HG03025 (cell line): ENCODE results near the gene CCDC194.
"Not testable (repeated sequence)": the region's sequence is repeated elsewhere in the genome, so short reads cannot be mapped to it uniquely, and the experiment has no call there.

Experiments
- ATAC-seq: cut with Tn5 transposase; IDR thresholded peaks from one replicate; pipeline ENCODE4 v1.9.1; 2021; ENCODE audit warnings: mild to moderate bottlenecking, moderate library complexity; ENCODE audit not compliant: unreplicated experiment, low FRiP score

CCDC194 gene

DNA sequence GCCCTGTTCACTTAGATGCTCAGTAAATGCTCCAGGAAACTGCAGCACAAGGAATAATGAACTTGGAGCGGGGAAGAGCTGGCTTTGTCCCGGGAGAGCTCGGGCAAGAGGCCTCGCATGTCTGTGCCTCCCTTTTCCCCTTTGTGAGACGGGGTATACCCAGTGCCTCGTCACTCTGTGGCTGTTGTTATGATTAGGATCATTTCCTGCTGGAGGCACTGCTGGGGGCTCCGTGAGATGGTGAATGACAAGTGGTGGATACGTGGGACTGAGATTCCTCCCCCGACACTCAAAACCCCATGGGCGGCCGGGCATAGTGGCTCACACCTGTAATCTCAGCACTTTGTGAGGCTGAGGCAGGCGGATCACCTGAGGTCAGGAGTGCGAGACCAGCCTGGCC lies 15.7 kb downstream of the CCDC194 start:
- no peak for ATAC-seq

DNA sequence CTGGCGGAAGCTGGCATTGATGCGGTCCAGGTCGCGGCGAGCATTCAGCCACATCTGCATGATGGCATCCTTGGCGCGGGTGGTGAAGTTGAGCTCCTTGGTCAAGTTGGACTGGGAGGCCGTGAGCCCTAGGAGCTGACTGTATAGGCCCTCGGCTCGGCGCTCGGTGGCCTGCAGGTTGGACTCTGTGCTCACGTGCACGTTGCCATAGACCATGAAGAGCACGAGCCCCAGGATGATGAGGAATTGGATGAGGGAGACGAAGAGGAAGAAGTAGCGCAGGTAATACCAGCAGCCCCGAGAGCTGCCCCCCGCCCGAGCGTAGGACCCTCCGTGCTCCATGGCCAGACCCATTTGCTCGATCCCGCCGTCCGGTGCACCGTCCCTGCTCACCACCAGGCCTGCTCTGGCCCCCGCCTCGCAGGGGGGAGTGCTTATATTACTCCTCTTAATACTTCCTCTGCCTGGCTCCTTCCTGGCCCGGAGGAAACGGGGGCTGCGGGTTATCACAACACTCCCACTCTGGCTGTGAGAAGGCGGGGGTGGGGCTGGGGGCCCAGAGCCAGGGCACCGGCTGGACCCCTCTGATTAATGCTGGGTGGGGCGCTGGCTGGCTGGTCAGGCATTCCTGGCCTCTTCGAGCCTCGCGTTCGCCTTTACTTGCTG lies 16.9 kb downstream of the CCDC194 start, which contains the start of gene PLVAP:
TSS of gene PLVAP (minus strand) at position 408 of the 666 bp plus-strand sequence. CDS start at position 354, 54 bp downstream.
- ATAC-seq = no peak

DNA sequence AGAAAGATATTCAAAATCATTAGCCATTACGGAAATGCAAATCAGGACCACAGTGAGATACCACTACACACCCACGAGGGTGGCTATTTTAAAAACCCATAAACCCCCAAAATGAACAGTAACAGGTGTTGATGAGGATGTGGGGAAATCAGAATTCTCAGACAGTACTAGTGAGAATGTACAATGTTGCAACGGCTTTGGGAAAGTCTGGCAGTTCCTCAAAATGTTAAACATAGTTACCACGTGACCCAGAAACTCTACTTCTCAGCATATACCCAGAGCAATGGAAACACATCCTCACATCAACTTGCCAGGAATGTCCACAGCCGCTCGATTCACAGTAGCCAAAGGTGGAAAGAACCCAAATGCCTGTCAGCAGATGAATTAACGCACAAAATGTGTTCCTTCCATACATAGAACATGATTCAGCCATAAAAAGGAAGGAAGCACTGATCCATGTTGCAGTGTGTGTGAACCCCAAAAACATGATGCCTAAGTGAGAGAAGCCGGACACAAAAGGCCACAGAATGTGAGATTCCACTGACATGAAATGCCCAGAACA lies 23.9 kb downstream of the CCDC194 start:
- no peak for ATAC-seq

DNA sequence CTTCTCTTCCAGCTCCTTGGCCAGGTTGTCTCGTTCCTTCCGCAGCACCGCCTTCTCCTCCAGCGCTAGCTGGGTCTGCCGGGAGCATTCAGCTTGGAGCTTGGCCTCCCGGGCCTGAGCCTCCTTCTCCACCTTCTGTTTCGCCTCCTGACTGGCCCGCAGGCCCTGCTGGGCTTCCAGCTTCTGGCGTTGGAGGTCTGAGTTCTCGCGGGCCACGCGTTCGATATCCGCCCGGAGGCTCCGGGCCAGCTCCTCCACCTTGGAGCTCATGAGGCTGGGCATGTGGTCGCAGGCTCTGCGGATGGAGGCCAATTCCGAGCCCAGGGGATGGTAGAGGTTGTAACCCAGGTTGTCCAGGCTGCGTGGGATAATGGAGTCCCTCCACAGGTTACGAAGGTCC lies 28.6 kb downstream of the CCDC194 start:
- ATAC-seq = no peak

DNA sequence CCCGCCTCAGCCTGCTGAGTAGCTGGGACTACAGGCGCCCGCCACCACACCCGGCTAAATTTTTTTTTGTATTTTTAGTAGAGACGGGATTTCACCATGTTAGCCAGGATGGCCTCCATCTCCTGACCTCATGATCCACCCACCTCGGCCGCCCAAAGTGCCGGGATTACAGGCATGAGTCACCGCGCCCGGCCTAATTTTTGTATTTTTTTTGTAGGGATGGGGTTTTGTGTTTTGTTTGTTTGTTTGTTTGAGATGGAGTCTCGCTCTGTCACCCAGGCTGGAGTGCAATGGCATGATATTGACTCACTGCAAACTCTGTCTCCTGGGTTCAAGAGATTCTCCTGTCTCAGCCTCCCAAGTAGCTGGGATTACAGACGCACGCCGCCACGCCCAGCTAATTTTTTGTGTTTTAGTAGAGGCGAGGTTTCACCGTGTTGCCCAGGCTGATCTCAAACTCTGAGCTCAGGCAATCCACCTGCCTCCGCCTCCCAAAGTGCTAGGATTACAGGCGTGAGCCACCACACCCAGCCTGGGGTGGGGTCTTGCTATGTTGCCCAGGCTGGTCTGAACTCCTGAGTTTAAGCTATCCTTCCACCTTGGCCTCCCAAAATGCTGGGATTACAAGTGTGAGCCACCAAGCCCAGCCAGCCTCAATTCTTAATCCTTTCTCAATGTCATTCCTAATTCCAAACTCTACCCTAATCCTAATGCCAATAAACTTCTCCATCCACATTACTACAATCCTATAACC lies 30.0 kb downstream of the CCDC194 start:
- not testable (repeated sequence) for ATAC-seq

DNA sequence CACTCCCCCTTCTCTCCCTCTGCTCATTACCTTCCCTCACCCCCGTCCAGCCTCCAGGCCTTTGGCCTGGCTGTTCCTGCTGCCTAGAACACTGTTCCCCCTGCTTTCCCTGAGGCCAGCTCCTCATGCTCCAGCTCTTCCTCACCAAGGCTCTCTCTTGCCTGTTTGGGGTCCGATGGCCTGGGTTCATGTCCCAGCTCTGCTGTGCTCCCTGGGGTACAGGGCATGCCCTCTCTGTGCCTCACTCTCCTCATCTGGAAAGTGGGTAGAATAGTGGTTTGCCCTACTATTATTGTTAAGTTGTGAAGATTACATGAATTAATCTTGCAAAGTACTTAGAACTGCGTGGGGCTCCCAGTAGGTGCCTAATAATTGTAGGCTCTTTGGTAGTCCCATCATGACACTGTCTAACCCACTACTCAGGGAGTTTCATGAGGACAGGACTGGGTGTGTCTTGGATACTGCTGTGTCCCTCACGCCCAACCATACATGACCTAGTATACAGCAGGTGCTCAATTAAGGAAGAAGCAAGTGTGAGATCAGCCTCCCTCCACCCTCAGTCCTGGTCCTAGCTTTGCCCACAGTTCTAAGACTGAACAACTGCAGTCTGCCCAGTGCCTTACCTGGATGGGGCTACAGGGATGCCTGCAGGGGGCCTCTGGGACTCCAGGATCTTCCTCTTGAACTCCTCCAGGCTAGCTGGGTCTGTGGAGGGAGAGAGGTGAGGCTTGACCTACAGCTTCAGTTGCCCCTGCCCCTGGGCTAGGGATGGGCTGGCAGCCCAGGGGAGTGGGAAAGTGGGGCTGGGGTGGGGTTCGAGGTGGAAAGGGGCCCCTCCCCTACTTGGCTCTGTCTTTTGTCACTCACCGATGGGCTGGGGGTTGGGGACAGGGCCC lies 33.8 kb downstream of the CCDC194 start:
- no peak for ATAC-seq

DNA sequence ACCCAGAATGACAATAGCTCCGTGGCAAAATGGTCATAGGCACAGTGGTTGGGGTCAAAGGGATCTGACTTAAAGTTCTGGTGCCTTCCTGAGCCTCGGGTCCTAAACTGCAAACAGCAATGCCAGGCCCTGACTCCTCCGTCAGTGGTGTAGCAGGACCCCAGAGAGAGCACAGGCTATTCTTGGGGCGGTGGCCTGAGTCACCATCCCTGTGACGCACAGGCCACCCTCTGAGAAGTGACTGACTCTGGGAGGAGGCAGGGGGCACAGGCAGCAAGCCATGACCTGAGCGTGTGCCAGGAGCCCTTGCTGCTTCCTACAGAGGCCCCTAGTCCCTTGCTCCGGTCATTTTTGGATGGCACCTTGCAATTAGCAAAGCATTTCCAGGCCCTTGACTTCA lies 35.6 kb downstream of the CCDC194 start:
- ATAC-seq = no peak

DNA sequence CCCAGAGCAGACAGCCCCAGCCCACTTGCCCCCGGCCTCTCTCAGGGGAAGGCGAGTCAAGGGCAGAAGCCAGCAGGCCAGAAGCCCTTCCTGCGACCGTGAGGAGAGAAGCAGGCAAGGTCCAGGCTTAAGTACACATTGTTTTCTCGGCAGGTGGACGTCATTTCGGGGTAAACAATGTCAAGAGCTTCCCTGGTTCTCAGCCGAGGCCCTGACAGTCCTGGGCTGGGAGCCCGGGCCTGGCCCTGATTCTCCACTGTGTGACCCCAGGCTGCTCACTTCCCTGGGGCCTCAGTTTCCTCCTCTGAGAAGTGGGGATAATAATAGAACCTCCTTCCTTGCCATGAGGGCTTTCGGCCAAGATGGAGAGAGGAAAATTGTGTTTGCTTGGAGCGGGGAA lies 36.3 kb downstream of the CCDC194 start:
- ATAC-seq = no peak

DNA sequence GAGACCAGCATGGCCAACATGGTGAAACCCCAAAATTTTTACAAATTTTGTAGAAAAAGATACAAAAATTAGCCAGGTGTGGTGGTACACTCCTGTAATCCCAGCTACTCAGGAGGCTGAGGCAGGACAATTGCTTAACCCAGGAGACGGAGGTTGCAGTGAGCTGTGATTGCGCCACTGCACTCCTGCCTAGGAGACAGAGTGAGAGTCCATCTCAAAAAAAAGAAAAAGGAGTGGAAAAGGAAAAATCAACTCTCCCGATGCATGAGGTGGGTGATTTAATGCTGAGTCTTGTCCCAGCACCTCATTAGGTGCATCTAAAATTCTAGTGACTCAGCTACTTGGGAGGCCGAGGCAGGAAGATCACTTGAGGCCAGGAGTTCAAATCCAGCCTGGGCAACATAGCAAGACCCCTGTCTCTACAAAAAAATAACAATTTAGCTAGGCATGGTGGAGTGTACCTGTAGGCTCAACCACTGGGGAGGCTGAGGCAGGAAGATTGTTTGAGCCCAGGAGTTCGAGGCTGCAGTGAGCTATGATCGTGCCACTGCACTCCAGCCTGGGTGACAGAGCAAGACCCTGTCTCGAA lies 36.8 kb downstream of the CCDC194 start:
- ATAC-seq = no peak

DNA sequence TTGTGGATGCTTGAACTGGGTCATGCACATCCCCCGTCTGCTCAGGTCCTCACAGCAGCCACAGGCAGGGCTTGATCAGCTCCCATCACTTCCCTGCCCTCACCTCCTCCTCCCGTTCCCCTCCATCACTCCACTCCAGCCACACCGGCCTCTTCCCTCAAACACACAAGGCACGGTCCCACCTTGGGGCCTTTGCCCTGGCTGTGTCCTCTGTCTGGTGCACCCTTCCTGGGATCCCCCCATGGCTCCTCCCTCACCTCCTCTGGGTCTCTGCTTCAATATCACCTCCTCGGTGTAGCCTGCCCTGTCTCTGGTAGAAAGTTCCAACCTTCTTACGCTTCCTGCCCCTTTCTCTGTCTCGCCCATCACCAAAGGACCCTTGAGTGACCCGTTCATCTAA lies 40.6 kb downstream of the CCDC194 start:
- no peak for ATAC-seq

DNA sequence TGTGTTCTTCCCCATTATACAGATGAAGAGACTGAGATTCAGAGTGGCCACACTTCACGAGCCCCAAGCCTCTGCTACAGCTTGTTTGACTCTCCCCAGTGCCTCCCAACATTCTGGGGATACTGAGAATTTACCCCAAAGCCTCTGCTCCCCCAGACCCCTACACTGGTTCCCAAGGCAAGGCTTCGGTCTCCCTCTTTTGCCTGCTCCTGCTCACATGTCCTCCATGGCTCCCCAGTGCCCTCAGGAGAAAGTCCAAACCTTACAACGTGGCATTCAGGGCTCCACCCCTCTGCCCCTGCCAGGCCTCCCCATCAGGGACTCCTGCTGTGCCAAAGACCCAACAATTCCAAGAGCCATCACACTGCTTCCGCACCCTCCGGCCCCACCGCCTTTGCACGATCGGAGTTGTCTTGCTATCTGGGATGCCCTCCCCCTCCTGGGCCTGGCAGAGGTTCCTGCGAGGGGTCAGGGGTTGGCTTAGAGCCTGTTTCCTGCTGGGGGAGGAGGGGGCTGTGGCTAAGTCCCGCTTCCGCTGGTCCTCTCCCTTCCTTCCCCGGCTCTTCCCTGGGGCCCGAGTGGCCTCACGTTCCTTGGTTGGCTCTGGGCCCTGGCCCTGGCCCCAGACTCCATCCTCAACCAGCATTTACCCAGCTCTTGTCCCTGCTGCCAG lies 41.3 kb downstream of the CCDC194 start:
- ATAC-seq = no peak

DNA sequence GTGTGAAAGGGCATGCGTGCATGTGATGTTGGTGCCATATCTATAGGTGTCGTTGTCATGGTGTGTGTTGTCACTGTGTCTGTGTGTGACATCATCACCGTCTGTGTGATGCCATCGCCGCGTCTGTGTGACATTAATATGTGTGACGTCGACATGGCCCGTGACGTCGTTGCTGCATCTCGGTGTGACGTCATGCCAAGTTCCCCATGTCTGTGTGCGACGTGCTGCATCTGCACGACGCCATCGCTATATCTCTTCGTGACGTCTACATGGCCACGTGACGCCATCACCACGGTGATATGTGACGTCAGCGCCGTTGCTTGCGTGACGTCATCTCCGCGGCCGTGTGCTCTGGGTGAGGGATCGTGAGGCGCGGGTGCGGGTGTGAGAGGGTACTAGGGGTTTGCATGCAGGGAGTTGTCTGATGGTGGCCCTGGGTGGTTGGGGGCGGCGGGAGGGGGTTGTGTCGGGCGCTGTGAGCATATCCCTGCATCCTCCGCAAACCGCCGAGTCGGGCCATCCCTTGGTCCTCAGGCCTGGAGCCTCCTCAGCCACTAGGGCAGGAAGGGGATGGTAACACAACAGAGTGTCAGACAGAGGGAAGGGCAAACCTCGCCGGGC lies 42.1 kb downstream of the CCDC194 start:
- no peak for ATAC-seq

DNA sequence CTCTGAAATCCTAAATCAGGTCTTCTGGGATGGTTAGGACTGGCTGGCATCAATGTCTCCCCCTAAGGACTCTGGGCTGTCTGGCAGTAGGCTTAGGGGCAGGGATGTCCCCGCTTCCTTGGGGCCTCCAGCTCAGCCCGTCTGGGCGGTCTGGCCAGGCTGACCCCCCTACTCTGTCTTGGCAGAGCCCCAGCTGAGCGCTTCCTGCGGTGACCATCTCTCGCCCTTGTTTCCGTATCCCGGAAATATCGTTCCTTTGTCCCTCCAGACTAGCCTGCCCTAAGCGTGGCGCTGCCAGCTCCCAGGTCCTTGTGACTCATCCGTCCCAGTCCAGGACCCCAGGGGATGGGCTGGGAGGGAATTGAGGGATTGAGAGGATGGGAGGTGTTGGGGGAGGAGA lies 45.3 kb downstream of the CCDC194 start:
- no peak for ATAC-seq

DNA sequence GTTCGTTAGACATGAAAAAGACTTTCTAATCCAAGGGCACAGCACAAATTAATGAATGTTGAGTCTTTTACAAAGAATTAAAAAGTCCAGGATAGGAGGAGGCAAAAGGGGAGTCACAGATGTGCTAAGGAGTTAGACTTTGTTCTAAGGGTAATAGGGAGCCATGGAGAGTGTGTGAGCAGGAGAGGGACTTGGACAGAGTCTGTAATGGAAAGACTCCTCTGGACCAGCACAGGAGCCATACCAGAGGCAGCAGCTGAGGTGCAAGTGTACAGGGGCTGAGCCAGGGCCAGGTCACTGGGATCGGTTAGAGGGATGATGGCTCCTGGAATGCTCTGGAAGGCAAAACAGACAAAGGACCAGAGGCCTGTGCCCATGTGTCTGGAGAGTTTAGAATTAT lies 46.1 kb downstream of the CCDC194 start:
- ATAC-seq = no peak

DNA sequence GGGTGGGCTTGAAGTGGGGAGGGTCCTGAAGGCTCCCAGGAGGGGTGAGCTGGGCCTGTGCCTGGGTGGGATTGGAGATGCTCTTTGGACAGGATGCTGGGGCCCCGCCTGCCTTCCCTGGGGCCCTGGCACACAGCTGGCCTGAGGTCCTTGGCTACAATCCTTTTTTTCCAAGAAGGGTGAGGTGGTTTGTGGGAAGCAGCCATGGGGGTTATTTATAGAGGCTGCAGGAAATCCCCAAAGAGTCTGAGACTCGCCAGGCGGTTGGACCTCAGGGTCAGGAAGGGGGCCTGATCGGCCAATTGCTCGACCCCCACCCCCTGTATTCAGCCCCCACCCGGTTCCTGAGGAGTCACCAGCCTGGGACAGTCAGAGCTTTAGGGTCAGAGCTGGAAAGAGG lies 46.6 kb downstream of the CCDC194 start:
- ATAC-seq = no peak

DNA sequence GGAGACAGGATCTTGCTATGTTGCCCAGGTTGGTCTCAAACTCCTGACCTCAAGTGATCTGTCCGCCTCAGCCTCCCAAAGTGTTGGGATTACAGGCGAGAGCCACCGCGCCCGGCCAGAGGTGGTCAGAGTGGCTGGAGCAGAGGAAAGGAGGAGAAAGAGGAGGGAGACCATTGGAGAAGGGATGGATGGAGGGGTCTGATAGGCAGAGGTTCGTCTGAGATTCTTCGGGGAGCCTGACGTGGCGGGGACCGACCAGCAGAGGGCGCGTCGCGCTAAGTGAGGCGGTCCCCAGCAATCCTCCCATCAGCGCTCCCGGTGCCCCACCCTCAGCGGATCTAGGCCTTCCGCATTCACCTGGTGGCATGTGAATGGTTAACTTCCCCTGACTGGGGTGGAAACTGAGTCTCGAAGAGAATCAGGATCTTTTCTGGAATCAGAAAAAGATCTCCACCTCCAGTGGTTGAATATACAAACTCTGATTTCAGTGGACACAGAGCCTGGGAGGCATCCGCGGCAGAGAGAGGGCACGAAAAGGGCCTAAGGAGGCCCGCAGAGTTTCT lies 47.8 kb downstream of the CCDC194 start:
- ATAC-seq = no peak

DNA sequence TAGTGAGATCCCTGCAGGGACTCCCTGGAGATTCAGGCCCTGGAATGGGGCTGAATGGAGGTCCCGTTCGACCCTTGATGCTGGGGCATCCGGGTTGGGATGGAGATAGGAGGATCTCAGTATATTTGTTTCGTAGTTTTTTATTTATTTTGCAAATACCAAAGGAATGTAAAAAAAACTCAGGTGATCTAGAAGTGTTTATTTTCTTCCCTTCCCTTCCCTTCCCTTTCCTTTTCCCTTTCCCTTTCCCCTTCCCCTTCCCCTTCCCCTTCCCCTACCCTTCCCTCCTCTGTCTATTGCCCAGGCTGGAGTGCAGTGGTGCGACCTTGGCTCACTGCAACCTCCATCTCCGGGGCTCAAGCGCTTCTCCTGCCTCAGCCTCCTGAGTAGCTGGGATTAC lies 52.2 kb downstream of the CCDC194 start:
- no peak for ATAC-seq

DNA sequence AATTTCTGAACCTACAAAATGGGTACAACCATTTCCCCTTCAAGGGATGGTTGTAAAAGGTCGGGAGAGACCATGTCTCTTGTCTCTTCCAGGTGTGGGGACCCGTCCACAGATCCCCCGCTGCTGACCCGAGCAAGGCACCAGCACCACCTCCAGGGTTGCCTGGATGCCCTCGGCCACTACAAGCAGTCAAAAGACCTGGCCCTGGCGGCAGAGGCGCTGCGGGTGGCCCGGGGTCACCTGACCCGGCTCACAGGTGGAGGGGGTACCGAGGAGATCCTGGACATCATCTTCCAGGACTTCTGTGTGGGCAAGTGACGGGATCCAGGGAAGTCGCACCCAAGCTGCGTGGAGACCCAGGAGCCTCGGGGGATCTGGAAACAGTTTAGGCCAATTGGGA lies 52.6 kb downstream of the CCDC194 start:
- no peak for ATAC-seq

DNA sequence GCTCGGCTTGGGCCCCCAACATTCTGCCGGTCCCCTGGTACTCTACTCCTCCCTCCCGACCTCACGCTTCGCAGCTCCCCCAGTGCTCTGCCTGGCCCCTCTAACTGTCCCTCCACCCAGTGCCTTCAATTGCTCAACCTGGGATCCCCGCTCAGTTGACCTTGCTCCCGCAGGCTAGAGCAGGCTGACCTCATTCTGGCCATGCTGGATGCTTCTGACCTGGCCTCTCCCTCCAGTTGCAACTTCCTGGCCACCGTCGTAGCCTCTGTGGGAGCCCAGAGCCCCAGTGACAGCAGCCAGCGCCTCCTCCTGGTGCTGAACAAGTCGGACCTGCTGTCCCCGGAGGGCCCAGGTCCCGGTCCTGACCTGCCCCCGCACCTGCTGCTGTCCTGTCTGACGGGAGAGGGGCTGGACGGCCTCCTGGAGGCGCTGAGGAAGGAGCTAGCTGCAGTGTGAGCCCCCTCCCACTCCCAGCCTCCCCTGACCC lies 53.1 kb downstream of the CCDC194 start:
- ATAC-seq = no peak
